NK-92 (cell line): ENCODE results near the gene STX7.

Experiments used
- DNase-seq: peaks from one replicate; lab custom pipeline; 2025; ENCODE audit not compliant: unreplicated experiment; lab: John Stamatoyannopoulos, UW

STX7 gene

GRCh38 chr6:132506869-132507808, 5.8 kb downstream of the STX7 start:
- DNase-seq: no peak

- DNase-seq: no peak
Observed at GRCh38 chr6:132506461-132506860, 6.5 kb downstream of the STX7 start.

GRCh38 chr6:132505158-132505557, 7.8 kb downstream of the STX7 start:
- DNase-seq: no peak

- no peak for DNase-seq
Observed at GRCh38 chr6:132504757-132505156, 8.2 kb downstream of the STX7 start.

- no peak for DNase-seq
Observed at GRCh38 chr6:132499757-132500156, 13.2 kb downstream of the STX7 start.

GRCh38 chr6:132498638-132499037, 14.3 kb downstream of the STX7 start:
- no peak for DNase-seq

GRCh38 chr6:132496519-132497180, 16.3 kb downstream of the STX7 start:
- DNase-seq: no peak

GRCh38 chr6:132495604-132496079, 17.3 kb downstream of the STX7 start:
- DNase-seq: no peak

- DNase-seq: no peak
Observed at GRCh38 chr6:132494954-132495353, 18.0 kb downstream of the STX7 start.

- DNase-seq: no peak
Observed at GRCh38 chr6:132491881-132492280, 21.0 kb downstream of the STX7 start.

GRCh38 chr6:132491303-132491702, 21.6 kb downstream of the STX7 start:
- no peak for DNase-seq

GRCh38 chr6:132490478-132491204, 22.3 kb downstream of the STX7 start:
- DNase-seq: no peak

- no peak for DNase-seq
Observed at GRCh38 chr6:132490024-132490423, 22.9 kb downstream of the STX7 start.

GRCh38 chr6:132489376-132489775, 23.5 kb downstream of the STX7 start:
- no peak for DNase-seq

- no peak for DNase-seq
Observed at GRCh38 chr6:132487762-132488161, 25.2 kb downstream of the STX7 start.

GRCh38 chr6:132484680-132485018, 28.3 kb downstream of the STX7 start:
- no peak for DNase-seq

GRCh38 chr6:132483779-132484679, 28.9 kb downstream of the STX7 start:
- no peak for DNase-seq

- DNase-seq: no peak
Observed at GRCh38 chr6:132482581-132482980, 30.3 kb downstream of the STX7 start.

- no peak for DNase-seq
Observed at GRCh38 chr6:132481189-132481588, 31.7 kb downstream of the STX7 start.

GRCh38 chr6:132479131-132479530, 33.8 kb downstream of the STX7 start:
- no peak for DNase-seq

- no peak for DNase-seq
Observed at GRCh38 chr6:132478674-132479073, 34.2 kb downstream of the STX7 start.
